NCI-H526 (cell line): Measurements from ENCODE around the gene MCRIP2.

Source experiments
- DNase-seq, 2 experiments: peaks; one replicate each; lab custom pipeline; 2025; lab: John Stamatoyannopoulos, UW

The MCRIP2 gene

GRCh38 chr16:695355-696089 lies 53.9 kb downstream of the MCRIP2 start:
- DNase-seq, result peak; percentile 81 to 88
